ENCODE data around the gene TGIF1. TPM values are rescaled to one million over a fixed set of nuclear protein-coding genes. Genes with fewer than 3 reads are reported as not detected.

The TGIF1 gene
- total RNA-seq, 1 experiment from 2014 or later: 242 TPM

DNA sequence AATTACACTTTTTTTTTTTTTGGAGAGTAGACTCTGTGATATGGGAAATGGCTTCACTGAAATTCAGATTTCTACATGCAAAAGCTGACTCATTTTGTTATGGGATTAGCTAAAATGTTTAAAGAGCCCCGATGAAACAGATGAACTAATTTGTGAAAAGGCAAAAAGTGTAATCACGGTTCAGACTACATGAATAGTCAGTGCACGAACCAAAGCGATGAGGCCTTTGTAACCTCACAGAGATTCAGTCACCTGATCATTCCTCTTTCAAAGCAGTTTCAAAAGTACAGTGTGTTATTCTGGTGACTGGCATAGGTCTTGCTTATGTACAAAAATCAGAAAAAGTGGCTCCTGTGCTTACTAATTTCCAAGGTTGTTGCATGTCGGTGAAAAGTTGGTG is 44.6 kb downstream of the TGIF1 start:
- POLR2A ChIA-PET: no interaction called here
- no peaks in the 10 kb centered on the region for H3K79me2 ChIP-seq (ENCODE audit: insufficient read depth, low read length)
- CTCF ChIA-PET: no interaction called here

DNA sequence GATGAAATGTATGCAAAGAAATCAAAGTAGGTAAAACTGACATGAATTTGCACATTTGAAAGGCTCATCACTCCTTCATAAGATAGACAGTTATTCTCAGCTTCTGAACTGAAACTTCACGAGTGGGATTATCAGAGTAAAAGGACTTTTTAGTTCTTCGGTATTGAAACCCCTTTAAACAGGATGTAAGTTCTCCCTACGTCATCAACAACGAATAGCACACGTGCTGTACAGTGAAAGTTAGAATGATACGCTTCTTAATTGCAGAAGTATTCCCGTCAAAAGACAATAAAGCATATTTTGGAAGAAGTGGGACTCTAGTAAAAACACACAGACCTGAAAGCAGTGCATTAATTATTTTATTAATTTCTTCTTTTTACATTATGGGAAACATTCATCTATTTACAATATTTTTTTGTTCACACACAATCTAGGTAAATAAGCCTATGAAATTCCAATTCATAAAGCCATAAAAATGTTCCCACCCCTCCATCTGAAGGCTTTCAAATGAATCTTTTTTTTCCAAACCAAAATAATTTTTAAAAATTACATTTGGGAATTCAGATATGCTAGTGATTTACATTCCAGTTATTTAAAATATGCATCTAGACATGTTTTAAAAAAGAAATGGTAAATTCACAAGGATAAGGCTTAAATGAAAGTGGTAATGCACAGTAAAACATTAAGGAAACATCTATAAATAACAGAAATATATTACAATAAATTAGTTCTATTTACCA is 45.9 kb downstream of the TGIF1 start:
- H3K79me2 ChIP-seq (ENCODE audit: insufficient read depth, low read length): no peaks in the 10 kb centered on the region
- H3K27me3 ChIP-seq (ENCODE audit: insufficient read depth, low read length): no peaks in the 10 kb centered on the region
- H3K9ac ChIP-seq (ENCODE audit: low read length): no peak overlapping the region
- BruUV-seq (replicated peaks): no TSS peak
- DNase-seq (ENCODE audit: low read depth, low spot score): no peak
- CTCF ChIA-PET: no interaction called here
- RAD21 ChIA-PET (ENCODE audit: low non-redundant PET in 1 of 2, low total read pairs in 2 of 2, uncharacterized antibody in 2 of 2, unreplicated experiment in 2 of 2): no interaction called here
- no peak for ATAC-seq
- H3K4me1 ChIP-seq (ENCODE audit: control insufficient read depth in 1 of 2, insufficient read depth in 2 of 2, low read length in 2 of 2): peaks cover 0 to under 1% of the 10 kb centered on the region in 2 experiments; a peak in 1 of 4 replicates
- no peaks in the 10 kb centered on the region for H3K36me3 ChIP-seq (ENCODE audit: control insufficient read depth in 1 of 2, insufficient read depth in 2 of 2, low read length in 2 of 2)
- no peaks in the 10 kb centered on the region for H3K9me3 ChIP-seq (ENCODE audit: control insufficient read depth in 1 of 2, insufficient read depth in 1 of 2, low read depth in 1 of 2, low read length in 2 of 2)
- H3K4me3 ChIP-seq (replicated peaks in 1 of 2; ENCODE audit: low read depth in 1 of 2, low read length in 2 of 2): no peak overlapping the region
- no peak overlapping the region for H3K4me2 ChIP-seq (ENCODE audit: low read length)
- H2AFZ ChIP-seq (ENCODE audit: low read depth, low read length, poor library complexity, severe bottlenecking): no peak overlapping the region
- H3K9me2 ChIP-seq (ENCODE audit: insufficient read depth): no peaks in the 10 kb centered on the region
- POLR2A ChIA-PET: no interaction called here
- TF ChIP-seq SRF (IDR thresholded peaks at IDR 0.05; ENCODE audit: low read depth) (no peak), CBX3 (IDR thresholded peaks at IDR 0.05; ENCODE audit: low read depth) (no peak), ELF1 (IDR thresholded peaks at IDR 0.05; ENCODE audit: borderline replicate concordance, low read depth) (no peak), RAD21 (IDR thresholded peaks at IDR 0.05; ENCODE audit: low read depth) (no peak)
- TF ChIP-seq, protein P1, sequence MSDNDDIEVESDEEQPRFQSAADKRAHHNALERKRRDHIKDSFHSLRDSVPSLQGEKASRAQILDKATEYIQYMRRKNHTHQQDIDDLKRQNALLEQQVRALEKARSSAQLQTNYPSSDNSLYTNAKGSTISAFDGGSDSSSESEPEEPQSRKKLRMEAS (IDR thresholded peaks at IDR 0.05): no peak
- no peaks in the 10 kb centered on the region for H4K20me1 ChIP-seq (ENCODE audit: insufficient read depth)
- intact Hi-C loops (cut with micrococcal nuclease): no loop called here
- no peak overlapping the region for H3K27ac ChIP-seq (ENCODE audit: low read depth, low read length)

More for the DNA sequence above, 44.6 kb downstream of the TGIF1 start:
- H3K9ac ChIP-seq (ENCODE audit: low read length): no peak overlapping the region
- DNase-seq (ENCODE audit: low read depth, low spot score) (no peak), ATAC-seq (no peak)
- RAD21 ChIA-PET (ENCODE audit: low non-redundant PET in 1 of 2, low total read pairs in 2 of 2, uncharacterized antibody in 2 of 2, unreplicated experiment in 2 of 2): no interaction called here
- no peaks in the 10 kb centered on the region for H3K9me2 ChIP-seq (ENCODE audit: insufficient read depth)
- intact Hi-C loops (cut with micrococcal nuclease): loop anchor here (5.0 kb wide), 1 partner anchor 68 kb away; no protein-coding TSS in a partner anchor
- H3K36me3 ChIP-seq (ENCODE audit: control insufficient read depth in 1 of 2, insufficient read depth in 2 of 2, low read length in 2 of 2): no peaks in the 10 kb centered on the region
- no peaks in the 10 kb centered on the region for H3K9me3 ChIP-seq (ENCODE audit: control insufficient read depth in 1 of 2, insufficient read depth in 1 of 2, low read depth in 1 of 2, low read length in 2 of 2)
- H3K27me3 ChIP-seq (ENCODE audit: insufficient read depth, low read length): no peaks in the 10 kb centered on the region
- no peak overlapping the region for H2AFZ ChIP-seq (ENCODE audit: low read depth, low read length, poor library complexity, severe bottlenecking)
- H3K27ac ChIP-seq (ENCODE audit: low read depth, low read length): no peak overlapping the region
- H4K20me1 ChIP-seq (ENCODE audit: insufficient read depth): no peaks in the 10 kb centered on the region
- BruUV-seq (replicated peaks): no TSS peak
- no peak overlapping the region for H3K4me2 ChIP-seq (ENCODE audit: low read length)
- TF ChIP-seq EGR1 (IDR thresholded peaks at IDR 0.05; ENCODE audit: low read depth) (no peak), ZFX (IDR thresholded peaks at IDR 0.05) (no peak), POLR2A (IDR thresholded peaks at IDR 0.05; ENCODE audit: borderline replicate concordance, extremely low read depth, insufficient read depth, insufficient read length) (no peak)
- TF ChIP-seq, protein P2, sequence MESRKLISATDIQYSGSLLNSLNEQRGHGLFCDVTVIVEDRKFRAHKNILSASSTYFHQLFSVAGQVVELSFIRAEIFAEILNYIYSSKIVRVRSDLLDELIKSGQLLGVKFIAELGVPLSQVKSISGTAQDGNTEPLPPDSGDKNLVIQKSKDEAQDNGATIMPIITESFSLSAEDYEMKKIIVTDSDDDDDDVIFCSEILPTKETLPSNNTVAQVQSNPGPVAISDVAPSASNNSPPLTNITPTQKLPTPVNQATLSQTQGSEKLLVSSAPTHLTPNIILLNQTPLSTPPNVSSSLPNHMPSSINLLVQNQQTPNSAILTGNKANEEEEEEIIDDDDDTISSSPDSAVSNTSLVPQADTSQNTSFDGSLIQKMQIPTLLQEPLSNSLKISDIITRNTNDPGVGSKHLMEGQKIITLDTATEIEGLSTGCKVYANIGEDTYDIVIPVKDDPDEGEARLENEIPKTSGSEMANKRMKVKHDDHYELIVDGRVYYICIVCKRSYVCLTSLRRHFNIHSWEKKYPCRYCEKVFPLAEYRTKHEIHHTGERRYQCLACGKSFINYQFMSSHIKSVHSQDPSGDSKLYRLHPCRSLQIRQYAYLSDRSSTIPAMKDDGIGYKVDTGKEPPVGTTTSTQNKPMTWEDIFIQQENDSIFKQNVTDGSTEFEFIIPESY (IDR thresholded peaks at IDR 0.05; ENCODE audit: extremely low read depth, insufficient replicate concordance, low read length): no peak
- H3K4me1 ChIP-seq (ENCODE audit: control insufficient read depth in 1 of 2, insufficient read depth in 2 of 2, low read length in 2 of 2): peaks cover 0 to 11% of the 10 kb centered on the region in 2 experiments; a peak in 2 of 4 replicates
- no peak overlapping the region for H3K4me3 ChIP-seq (replicated peaks in 1 of 2; ENCODE audit: low read depth in 1 of 2, low read length in 2 of 2)

All from HCT116 (cell line).